ENCODE data around the gene SFRP5. TPM values are rescaled to one million over a fixed set of nuclear protein-coding genes. Genes with fewer than 3 reads are reported as not detected.

SFRP5 gene
- total and polyA plus RNA-seq, 4 donors, result 3.6 to 15.1 (median 6.5) TPM

GRCh38 chr10:97771055-97771891 lies 526 bp downstream of the SFRP5 start (continued):
- TF ChIP-seq CTCF (IDR thresholded peaks at IDR 0.05; ENCODE audit: low read depth, low read length, missing input control), result no peak
- no peak for TF ChIP-seq ATF3 (IDR thresholded peaks at IDR 0.05)
- no peak for TF ChIP-seq TAF1 (conservative IDR thresholded peaks at IDR 0.05)
- no peak for TF ChIP-seq RAD21 (IDR thresholded peaks at IDR 0.05)

- H3K27me3 ChIP-seq (ENCODE audit: control insufficient read depth in 4 of 4, insufficient read depth in 4 of 4, low read length in 3 of 4), result peaks cover 2 to 9% (median 7%) of the 10 kb centered on the region in 4 donors
- WGBS, result 62% methylated on average over 5 of the region's 5 CpGs
Observed at GRCh38 chr10:97770255-97770654, 1.5 kb downstream of the SFRP5 start.

More at GRCh38 chr10:97770255-97770654, 1.5 kb downstream of the SFRP5 start:
- no peak for TF ChIP-seq FOXA2 (IDR thresholded peaks at IDR 0.05)
- TF ChIP-seq NR2F2 (IDR thresholded peaks at IDR 0.05), result no peak
- no peak for TF ChIP-seq SP1 (IDR thresholded peaks at IDR 0.05)
- TF ChIP-seq HNF4G (IDR thresholded peaks at IDR 0.05), result no peak
- no peak for TF ChIP-seq CTCF (IDR thresholded peaks at IDR 0.05; ENCODE audit: low read depth, low read length, missing input control)
- TF ChIP-seq FOXA1 (IDR thresholded peaks at IDR 0.05), result no peak
- TF ChIP-seq RAD21 (IDR thresholded peaks at IDR 0.05), result no peak
- no peak for TF ChIP-seq ZBTB33 (IDR thresholded peaks at IDR 0.05)
- TF ChIP-seq MAX (IDR thresholded peaks at IDR 0.05), result no peak
- TF ChIP-seq YY1 (IDR thresholded peaks at IDR 0.05), result no peak
- no peak for TF ChIP-seq EGR1 (IDR thresholded peaks at IDR 0.05; ENCODE audit: low read depth in 2 of 2)
- Histone ChIP-seq H3K4me1 (ENCODE audit: control insufficient read depth in 4 of 4, insufficient read depth in 4 of 4, low read length in 3 of 4) (peaks cover 0 to 4% (median 2%) of the 10 kb centered on the region in 4 donors), H3K36me3 (ENCODE audit: control insufficient read depth in 4 of 4, insufficient read depth in 3 of 4, low read depth in 1 of 4, low read length in 3 of 4) (no peaks in the 10 kb centered on the region), H3K9me3 (ENCODE audit: control insufficient read depth in 4 of 4, low read length in 3 of 4) (no peaks in the 10 kb centered on the region), H3K27ac (ENCODE audit: low read depth in 1 of 2, low read length in 2 of 2) (no peak overlapping the region), H3K9ac (ENCODE audit: low read depth in 1 of 2, low read length in 2 of 2) (no peak overlapping the region), H3K4me3 (ENCODE audit: low read depth in 1 of 3, low read length in 3 of 3) (no peak overlapping the region)
- no peak for DNase-seq (ENCODE audit: low spot score)
